Astrocyte of the cerebellum (primary cell): Measurements from ENCODE around the gene SORCS2.

Experiments
- DNase-seq: peaks from one replicate; pipeline ENCODE4 v3.0.0-alpha.2; 2011; ENCODE audit warnings: low read depth
- H3K4me3 ChIP-seq: 2 replicates; pipeline ENCODE4 v1.5.1; 2011; ENCODE audit warnings: mild to moderate bottlenecking, low read depth, low read length, moderate library complexity
- CTCF ChIP-seq: IDR thresholded peaks from 2 replicates; pipeline ENCODE4 v1.5.1; 2012; ENCODE audit warnings: low read length, low read depth, moderate library complexity, mild to moderate bottlenecking; ENCODE audit errors: missing control alignments
- in situ Hi-C: cut with HindIII; loops from 2 replicates; pipeline ENCODE4 v1.10.0; 2017; ENCODE audit warnings: low sequenced_read_pairs

SORCS2 gene

GRCh38 chr4:7340553-7341433, 148.5 kb downstream of the SORCS2 start:
- in situ Hi-C loops, result no loop called here
- no peak overlapping the region for H3K4me3 ChIP-seq
- no peak for TF ChIP-seq CTCF
- DNase-seq, result no peak

- in situ Hi-C loops, result no loop called here
- DNase-seq, result peak; percentile 81
- no peak overlapping the region for H3K4me3 ChIP-seq
- no peak for TF ChIP-seq CTCF
These were observed 149.3 kb downstream of the SORCS2 start for GRCh38 chr4:7341491-7342222.

- no peak for TF ChIP-seq CTCF
- no peak overlapping the region for H3K4me3 ChIP-seq
- in situ Hi-C loops, result no loop called here
- DNase-seq, result no peak
These were observed 150.1 kb downstream of the SORCS2 start for GRCh38 chr4:7342223-7343080.

- no peak overlapping the region for H3K4me3 ChIP-seq
- no peak for TF ChIP-seq CTCF
- in situ Hi-C loops, result no loop called here
- no peak for DNase-seq
These were observed 150.8 kb downstream of the SORCS2 start for GRCh38 chr4:7343081-7343655.

- DNase-seq, result no peak
- no peak for TF ChIP-seq CTCF
- no peak overlapping the region for H3K4me3 ChIP-seq
- in situ Hi-C loops, result no loop called here
These were observed 151.6 kb downstream of the SORCS2 start for GRCh38 chr4:7343950-7344349.
